H1 (cell line): ENCODE measurements around the gene PXDN. TPM values are rescaled to one million over a fixed set of nuclear protein-coding genes. Genes with fewer than 3 reads are reported as not detected.

Experiments
- CTCF ChIA-PET: fragments of 300-600 bp; sonication (Branson Sonifier 250); formaldehyde crosslinking; loops from one replicate; lab custom pipeline; 2021; ENCODE audit not compliant: partially characterized antibody; lab: Charles Lee
- POLR2A ChIA-PET: fragments of 300-600 bp; sonication (Branson Sonifier 250); formaldehyde crosslinking; loops from one replicate; lab custom pipeline; 2021; ENCODE audit warnings: inconsistent platforms; ENCODE audit not compliant: partially characterized antibody; lab: Charles Lee
- DNase-seq, 2 experiments: peaks; one replicate each; pipeline versions ENCODE4 v3.0.0 to v3.0.0-alpha.2; 2010 to 2022; ENCODE audit warnings: low spot score in 2 of 2, low read depth in 1 of 2, mixed read lengths in 1 of 2
- FAIRE-seq: peaks from 2 replicates; lab custom pipeline; 2011; peaks lifted over from hg19 to GRCh38; lab: Jason Lieb, UNC
- H2AFZ ChIP-seq: 2 replicates; pipeline ENCODE4 v1.8.1; 2012; ENCODE audit warnings: low read length, inconsistent platforms
- H2AK5ac ChIP-seq: 2 replicates; pipeline ENCODE4 v1.6.1; 2013; ENCODE audit warnings: low read depth, low read length
- H2BK120ac ChIP-seq: replicated peaks from 2 replicates; pipeline ENCODE3; 2013; ENCODE audit warnings: low read depth, low read length, inconsistent platforms
- H2BK12ac ChIP-seq: 2 replicates; pipeline ENCODE4 v1.6.1; 2013; ENCODE audit warnings: low read depth, low read length
- H2BK15ac ChIP-seq: 2 replicates; pipeline ENCODE4 v1.6.1; 2013; ENCODE audit warnings: low read length
- H2BK20ac ChIP-seq: 2 replicates; pipeline ENCODE4 v1.6.1; 2013; ENCODE audit warnings: low read length
- H2BK5ac ChIP-seq: 2 replicates; pipeline ENCODE4 v1.6.1; 2013; ENCODE audit warnings: low read depth, low read length
- H3K14ac ChIP-seq: 2 replicates; pipeline ENCODE4 v1.6.1; 2013; ENCODE audit warnings: inconsistent platforms; ENCODE audit not compliant: insufficient read length
- H3K18ac ChIP-seq: 2 replicates; pipeline ENCODE4 v1.6.1; 2013; ENCODE audit warnings: low read length; ENCODE audit errors: extremely low read depth
- H3K23ac ChIP-seq: 2 replicates; pipeline ENCODE4 v1.6.1; 2013; ENCODE audit warnings: inconsistent platforms; ENCODE audit not compliant: insufficient read length
- H3K23me2 ChIP-seq: 2 replicates; pipeline ENCODE4 v1.6.1; 2013; ENCODE audit warnings: low read depth, low read length
- H3K27ac ChIP-seq: 2 replicates; pipeline ENCODE4 v1.6.1; 2011; ENCODE audit warnings: low read depth, low read length, inconsistent platforms
- H3K27me3 ChIP-seq, 4 experiments: replicated peaks in 1 of 4; 1 replicate in 1 of 4; 2 replicates in 3 of 4; pipeline versions ENCODE4 v1.6.1 to v1.8.1; 2011 to 2013; ENCODE audit warnings: low read length in 3 of 4, mild to moderate bottlenecking in 3 of 4, inconsistent platforms in 2 of 4, mixed read lengths in 2 of 4, moderate library complexity in 1 of 4; ENCODE audit not compliant: control insufficient read depth in 3 of 4, insufficient read depth in 3 of 4; ENCODE audit errors: extremely low read depth in 1 of 4
- H3K36me3 ChIP-seq, 4 experiments: 2 replicates each; pipeline versions ENCODE4 v1.6.1 to v1.8.1; 2011 to 2013; ENCODE audit warnings: mild to moderate bottlenecking in 4 of 4, low read length in 3 of 4, moderate library complexity in 2 of 4, control low read depth in 1 of 4, inconsistent platforms in 1 of 4; ENCODE audit not compliant: insufficient read depth in 4 of 4, control insufficient read depth in 2 of 4
- H3K4ac ChIP-seq: replicated peaks from 2 replicates; pipeline ENCODE3; 2013; ENCODE audit warnings: low read length, low read depth, mixed read lengths, inconsistent platforms; ENCODE audit not compliant: insufficient read length
- H3K4me1 ChIP-seq, 4 experiments: replicated peaks in 1 of 4; 1 replicate in 1 of 4; 2 replicates in 3 of 4; pipeline versions ENCODE4 v1.6.1 to v1.8.1; 2011 to 2013; ENCODE audit warnings: low read length in 3 of 4, inconsistent platforms in 2 of 4, mixed read lengths in 1 of 4; ENCODE audit not compliant: insufficient read depth in 4 of 4, control insufficient read depth in 3 of 4
- H3K4me2 ChIP-seq, 2 experiments: 2 replicates each; pipeline versions ENCODE4 v1.6.1 to v1.8.1; 2011 to 2013; ENCODE audit warnings: low read depth in 2 of 2, low read length in 2 of 2, control low read depth in 1 of 2, inconsistent platforms in 1 of 2, mild to moderate bottlenecking in 1 of 2; ENCODE audit not compliant: insufficient read depth in 1 of 2
- H3K4me3 ChIP-seq, 4 experiments: fragments of 200-600, 300-600 bp in 1 of 4; sonication (generic), shearing (Covaris generic), sonication (Bioruptor Twin) in 1 of 4; 2 replicates each; pipeline versions ENCODE4 v1.5.1 to v1.8.1; 2011 to 2016; ENCODE audit warnings: low read length in 4 of 4, low read depth in 3 of 4, control low read depth in 2 of 4, inconsistent platforms in 2 of 4, mild to moderate bottlenecking in 2 of 4, mixed read lengths in 1 of 4, moderate library complexity in 1 of 4; ENCODE audit not compliant: insufficient read depth in 2 of 4; ENCODE audit errors: extremely low read depth in 1 of 4
- H3K56ac ChIP-seq: replicated peaks from 2 replicates; pipeline ENCODE3; 2013; ENCODE audit warnings: low read depth, mild to moderate bottlenecking, mixed read lengths, low read length, inconsistent platforms; ENCODE audit not compliant: insufficient read length
- H3K79me1 ChIP-seq: 2 replicates; pipeline ENCODE4 v1.6.1; 2013; ENCODE audit warnings: low read depth, low read length, control low read depth
- H3K79me2 ChIP-seq, 2 experiments: 2 replicates each; pipeline versions ENCODE4 v1.6.1 to v1.8.1; 2012 to 2013; ENCODE audit warnings: low read length in 2 of 2, mild to moderate bottlenecking in 2 of 2, inconsistent platforms in 1 of 2; ENCODE audit not compliant: insufficient read depth in 2 of 2, control insufficient read depth in 1 of 2
- H3K9ac ChIP-seq, 4 experiments: replicated peaks in 1 of 4; 1 replicate in 1 of 4; 2 replicates in 3 of 4; pipeline versions ENCODE4 v1.6.1 to v1.8.1; 2011 to 2013; ENCODE audit warnings: low read depth in 3 of 4, low read length in 3 of 4, control low read depth in 2 of 4, mild to moderate bottlenecking in 2 of 4, moderate library complexity in 2 of 4, inconsistent platforms in 1 of 4; ENCODE audit errors: extremely low read depth in 1 of 4
- H3K9me3 ChIP-seq, 2 experiments: 2 replicates each; pipeline versions ENCODE4 v1.6.1 to v1.8.1; 2012 to 2013; ENCODE audit warnings: mild to moderate bottlenecking in 2 of 2, moderate library complexity in 2 of 2, control low read depth in 1 of 2, inconsistent platforms in 1 of 2, low read depth in 1 of 2, low read length in 1 of 2, mixed read lengths in 1 of 2; ENCODE audit not compliant: insufficient read depth in 2 of 2
- H4K20me1 ChIP-seq, 2 experiments: replicated peaks in 1 of 2; 2 replicates each; pipeline versions ENCODE3 to v1.8.1; 2011 to 2013; ENCODE audit warnings: inconsistent platforms in 2 of 2, low read length in 2 of 2, mild to moderate bottlenecking in 1 of 2; ENCODE audit not compliant: insufficient read depth in 2 of 2, control insufficient read depth in 1 of 2
- H4K5ac ChIP-seq: 2 replicates; pipeline ENCODE4 v1.6.1; 2013; ENCODE audit warnings: low read length, low read depth, mixed read lengths, inconsistent platforms; ENCODE audit not compliant: insufficient read length
- H4K8ac ChIP-seq: 2 replicates; pipeline ENCODE4 v1.8.0; 2013; ENCODE audit warnings: mild to moderate bottlenecking, moderate library complexity, low read length, inconsistent platforms; ENCODE audit not compliant: insufficient read depth; ENCODE audit errors: extremely low read depth
- H4K91ac ChIP-seq: replicated peaks from 2 replicates; pipeline ENCODE3; 2013; ENCODE audit warnings: low read length, mixed read lengths, inconsistent platforms; ENCODE audit not compliant: insufficient read length
- BACH1 ChIP-seq: IDR thresholded peaks from 2 replicates; pipeline ENCODE4 v1.6.1; 2012; ENCODE audit warnings: low read length, improper control_type of control experiment
- BCL11A ChIP-seq, 2 experiments: IDR thresholded peaks; one replicate each; pipeline ENCODE4 v1.6.1; 2011; ENCODE audit warnings: low read depth in 2 of 2, low read length in 2 of 2, mild to moderate bottlenecking in 2 of 2
- BRCA1 ChIP-seq: IDR thresholded peaks from 2 replicates; pipeline ENCODE4 v1.6.1; 2012; ENCODE audit warnings: low read depth, low read length, improper control_type of control experiment
- CBX5 ChIP-seq: fragments of 300-800, 300-1000 bp; sonication (generic); IDR thresholded peaks from 2 replicates; pipeline ENCODE4 v1.7.1; 2016; ENCODE audit warnings: antibody characterized with exemption, low read length, low read depth
- CBX8 ChIP-seq: fragments of 300-800, 300-1000 bp; sonication (generic); IDR thresholded peaks from 2 replicates; pipeline ENCODE4 v1.7.1; 2016; ENCODE audit warnings: low read depth, low read length, borderline replicate concordance
- CHD2 ChIP-seq: IDR thresholded peaks from 2 replicates; pipeline ENCODE4 v1.6.1; 2012; ENCODE audit warnings: low read length, improper control_type of control experiment
- EGR1 ChIP-seq: IDR thresholded peaks from 2 replicates; pipeline ENCODE4 v1.6.1; 2011; ENCODE audit warnings: low read depth, low read length, borderline replicate concordance
- JUN ChIP-seq: IDR thresholded peaks from 2 replicates; pipeline ENCODE4 v1.6.1; 2011; ENCODE audit warnings: low read depth, mild to moderate bottlenecking, improper control_type of control experiment, low read length
- SP4 ChIP-seq: IDR thresholded peaks from 2 replicates; pipeline ENCODE4 v1.6.1; 2012; ENCODE audit warnings: low read length, inconsistent platforms
- SRF ChIP-seq: IDR thresholded peaks from 2 replicates; pipeline ENCODE4 v1.6.1; 2011; ENCODE audit warnings: mild to moderate bottlenecking, low read depth, low read length, moderate library complexity
- SUZ12 ChIP-seq: fragments of 200-600 bp; sonication (generic); IDR thresholded peaks from 2 replicates; pipeline ENCODE4 v1.6.1; 2012; ENCODE audit warnings: mild to moderate bottlenecking, inconsistent platforms, low read length, moderate library complexity, mixed read lengths
- YY1 ChIP-seq: IDR thresholded peaks from 2 replicates; pipeline ENCODE4 v1.6.1; 2011; ENCODE audit warnings: low read depth, mild to moderate bottlenecking, low read length
- WGBS, 2 experiments: shearing (Covaris generic) in 1 of 2; methylation state at CpG; one replicate each; pipeline versions ENCODE4 v1.1.6 to v1.1.7; 2013 to 2015; ENCODE audit warnings: low lambda C conversion rate in 2 of 2, mixed read lengths in 2 of 2, inconsistent platforms in 1 of 2, low coverage in 1 of 2, missing lambda C conversion rate in 1 of 2; ENCODE audit not compliant: insufficient replicate concordance in 2 of 2, insufficient coverage in 1 of 2, insufficient read length in 1 of 2; ENCODE audit errors: extremely low coverage in 1 of 2, missing lambda C conversion rate in 1 of 2; 5-methylcytosine and 5-hydroxymethylcytosine counted together
- polyA plus RNA-seq, 7 experiments: library from polyadenylated mRNA; depleted of rRNA in 3 of 7; stranded (reverse) in 5 of 7; unstranded in 2 of 7; fragments of >200 nt in 5 of 7; fragments of 200-250 nt in 2 of 7; gene quantifications; 1 replicate in 5 of 7; 2 replicates in 1 of 7; 4 replicates in 1 of 7; pipeline versions ENCODE4 v1.2.1 to v1.2.3, GENCODE V29; 2011 to 2013; ENCODE audit warnings: missing spikeins in 2 of 7, mixed read lengths in 2 of 7
- total RNA-seq: library from RNA; stranded (reverse); fragmentation: NEBNext Ultra II Directional; extraction: Animal tissue kit (Norgen Biotek cat#: 25700); gene quantifications from 2 replicates; pipeline ENCODE4 v1.2.1, GENCODE V29; 2021
- TF ChIP-seq, protein P1 (sequence below): IDR thresholded peaks from 2 replicates; pipeline ENCODE4 v1.6.1; 2011; ENCODE audit warnings: low read length, improper control_type of control experiment

Gene PXDN
- total and polyA plus RNA-seq, 2 of the 8 experiments (the other 6 are each of a cell fraction or from before 2014, with no cell fraction given) = 104 to 141 TPM

DNA sequence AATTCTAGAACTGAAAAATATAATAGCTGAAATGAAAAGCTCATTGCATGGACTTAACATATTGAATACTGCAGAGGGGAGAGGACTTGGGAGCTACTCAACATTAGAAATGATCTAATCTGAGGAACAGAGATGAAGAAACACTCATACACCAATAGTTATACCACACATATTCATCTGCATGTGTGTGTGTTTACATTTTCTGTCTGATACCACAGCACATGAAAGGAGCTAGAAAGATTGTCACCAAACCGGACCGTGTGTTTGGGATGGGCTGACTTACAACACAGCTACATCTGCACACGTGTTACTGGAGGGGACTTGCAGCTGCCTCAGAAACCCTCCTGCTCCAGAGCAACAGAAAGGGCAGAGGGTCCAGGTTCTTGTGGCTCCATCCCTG is 47.8 kb downstream of the PXDN start:
- Histone ChIP-seq H2BK20ac (no peak overlapping the region), H4K8ac (no peak overlapping the region), H3K27me3 (no peaks in the 10 kb centered on the region), H3K56ac (no peak overlapping the region), H3K4ac (no peak overlapping the region), H3K79me1 (peaks cover 14% of the 10 kb centered on the region), H3K27ac (no peak overlapping the region), H3K23ac (no peak overlapping the region), H3K4me2 (no peak overlapping the region), H2BK12ac (no peak overlapping the region), H3K4me3 (no peak overlapping the region), H3K36me3 (peaks cover 0 to 11% (median 1%) of the 10 kb centered on the region in 4 experiments; a peak in 3 of 8 replicates), H2BK120ac (no peak overlapping the region), H3K18ac (no peak overlapping the region), H2AK5ac (no peak overlapping the region), H3K79me2 (peaks cover 0 to 55% of the 10 kb centered on the region in 2 experiments; a peak in 2 of 4 replicates), H3K4me1 (peaks cover 0 to 6% (median 0%) of the 10 kb centered on the region in 4 experiments; a peak in 2 of 7 replicates), H2BK15ac (no peak overlapping the region), H3K14ac (no peak overlapping the region), H4K91ac (no peak overlapping the region), H4K5ac (no peak overlapping the region), H2AFZ (no peak overlapping the region), H2BK5ac (peak overlapping the region; percentile 28; the same call in 1 of the 2 replicates), H4K20me1 (peaks cover 4 to 16% of the 10 kb centered on the region in 2 experiments), H3K23me2 (no peaks in the 10 kb centered on the region), H3K9me3 (no peaks in the 10 kb centered on the region), H3K9ac (no peak overlapping the region; a peak in 1 of 7 replicates)
- WGBS, 2 experiments = 89% methylated on average over 3 of the region's 3 CpGs; no CpG with 5 or more reads in 1 of the 2 experiments
- ChIA-PET CTCF (interaction anchor here (0.8 to 1.9 kb wide), 10 partner anchors 9 to 145 kb away, joined by 3 to 8 read pairs (median 3); no protein-coding TSS in a partner anchor), POLR2A (interaction anchor here (1.2 to 2.3 kb wide), 2 partner anchors 9 to 86 kb away, joined by 3 to 6 read pairs; no protein-coding TSS in a partner anchor)
- DNase-seq (no peak), FAIRE-seq (no peak)
- TF ChIP-seq BRCA1 (no peak), SUZ12 (no peak), CHD2 (no peak), SRF (no peak), SP4 (no peak), CBX8 (no peak), YY1 (no peak), JUN (no peak), EGR1 (no peak), BCL11A (IDR thresholded peaks at IDR 0.05; ENCODE audit: low read depth in 2 of 2, low read length in 2 of 2) (no peak), CBX5 (no peak), BACH1 (no peak)
- TF ChIP-seq, protein P1, sequence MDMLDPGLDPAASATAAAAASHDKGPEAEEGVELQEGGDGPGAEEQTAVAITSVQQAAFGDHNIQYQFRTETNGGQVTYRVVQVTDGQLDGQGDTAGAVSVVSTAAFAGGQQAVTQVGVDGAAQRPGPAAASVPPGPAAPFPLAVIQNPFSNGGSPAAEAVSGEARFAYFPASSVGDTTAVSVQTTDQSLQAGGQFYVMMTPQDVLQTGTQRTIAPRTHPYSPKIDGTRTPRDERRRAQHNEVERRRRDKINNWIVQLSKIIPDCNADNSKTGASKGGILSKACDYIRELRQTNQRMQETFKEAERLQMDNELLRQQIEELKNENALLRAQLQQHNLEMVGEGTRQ = no peak
